SK-N-SH treated with all-trans-retinoic acid at 6 μM for 48 hours (cell line): ENCODE results near the gene TSPAN9.

ENCODE experiments used
- ATAC-seq: fragments of 200-7000 bp; cut with Tn5 transposase; 3 replicates; pipeline ENCODE4 v1.9.1; 2020; ENCODE audit warnings: mild to moderate bottlenecking, moderate library complexity
- ARNTL ChIP-seq: fragments of 450-650 bp; formaldehyde crosslinking; IDR thresholded peaks from 2 replicates; pipeline ENCODE4 v1.5.0; 2020; ENCODE audit warnings: low read depth, mild to moderate bottlenecking, moderate library complexity, borderline replicate concordance
- BACH2 ChIP-seq: fragments of 250-450 bp; sonication (Bioruptor Pico); IDR thresholded peaks from 2 replicates; pipeline ENCODE4 v1.9.0; 2021; ENCODE audit warnings: mild to moderate bottlenecking, borderline replicate concordance
- CREB5 ChIP-seq: fragments of 250-450 bp; sonication (Bioruptor Pico); IDR thresholded peaks from 2 replicates; pipeline ENCODE4 v1.5.1; 2020; ENCODE audit warnings: low read depth, mild to moderate bottlenecking, moderate library complexity
- CSDC2 ChIP-seq: fragments of 250-450 bp; sonication (Bioruptor Pico); IDR thresholded peaks from 2 replicates; pipeline ENCODE4 v1.5.0; 2020; ENCODE audit warnings: mild to moderate bottlenecking, moderate library complexity
- CSRNP3 ChIP-seq: fragments of 250-450 bp; sonication (Bioruptor Pico); IDR thresholded peaks from 2 replicates; pipeline ENCODE4 v1.5.1; 2021; ENCODE audit warnings: mild to moderate bottlenecking, moderate library complexity
- ESRRG ChIP-seq: fragments of 250-450 bp; sonication (Bioruptor Pico); IDR thresholded peaks from 2 replicates; pipeline ENCODE4 v1.6.1; 2021; ENCODE audit warnings: mild to moderate bottlenecking
- GLIS3 ChIP-seq: fragments of 250-450 bp; sonication (Bioruptor Pico); IDR thresholded peaks from 2 replicates; pipeline ENCODE4 v1.5.0; 2020; ENCODE audit warnings: mild to moderate bottlenecking, moderate library complexity
- ISL1 ChIP-seq: fragments of 250-450 bp; sonication (Bioruptor Pico); IDR thresholded peaks from 2 replicates; pipeline ENCODE4 v2.1.2; 2022; ENCODE audit warnings: mild to moderate bottlenecking, moderate library complexity
- OSR1 ChIP-seq: fragments of 250-450 bp; sonication (Bioruptor Pico); IDR thresholded peaks from 2 replicates; pipeline ENCODE4 v1.8.0; 2022; ENCODE audit warnings: moderate library complexity, mild to moderate bottlenecking, inconsistent platforms
- PATZ1 ChIP-seq: fragments of 250-450 bp; sonication (Bioruptor Pico); IDR thresholded peaks from 2 replicates; pipeline ENCODE4 v1.8.0; 2020; ENCODE audit warnings: mild to moderate bottlenecking, moderate library complexity, borderline replicate concordance
- POU6F1 ChIP-seq: fragments of 250-450 bp; sonication (Bioruptor Pico); IDR thresholded peaks from 2 replicates; pipeline ENCODE4 v1.8.0; 2021; ENCODE audit warnings: low read depth, mild to moderate bottlenecking, moderate library complexity, borderline replicate concordance
- PPARA ChIP-seq: fragments of 250-450 bp; sonication (Bioruptor Pico); IDR thresholded peaks from 2 replicates; pipeline ENCODE4 v1.5.0; 2020; ENCODE audit warnings: mild to moderate bottlenecking, borderline replicate concordance
- RARB ChIP-seq: fragments of 250-450 bp; sonication (Bioruptor Pico); IDR thresholded peaks from 2 replicates; pipeline ENCODE4 v1.8.0; 2021; ENCODE audit warnings: mild to moderate bottlenecking, moderate library complexity
- SNAI2 ChIP-seq: fragments of 250-450 bp; sonication (Bioruptor Pico); IDR thresholded peaks from 2 replicates; pipeline ENCODE4 v1.5.0; 2020; ENCODE audit warnings: mild to moderate bottlenecking, moderate library complexity
- TCF4 ChIP-seq: fragments of 250-450 bp; sonication (Bioruptor Pico); IDR thresholded peaks from 2 replicates; pipeline ENCODE4 v1.8.0; 2021; ENCODE audit warnings: mild to moderate bottlenecking, moderate library complexity, borderline replicate concordance
- TOX ChIP-seq: fragments of 250-450 bp; sonication (Bioruptor Pico); IDR thresholded peaks from 2 replicates; pipeline ENCODE4 v1.8.0; 2021; ENCODE audit warnings: mild to moderate bottlenecking, moderate library complexity, borderline replicate concordance
- TSHZ2 ChIP-seq: fragments of 250-450 bp; sonication (Bioruptor Pico); IDR thresholded peaks from 2 replicates; pipeline ENCODE4 v1.5.0; 2020; ENCODE audit warnings: mild to moderate bottlenecking, moderate library complexity
- ZC3H10 ChIP-seq: fragments of 250-450 bp; sonication (Bioruptor Pico); IDR thresholded peaks from 2 replicates; pipeline ENCODE4 v1.5.1; 2021; ENCODE audit warnings: mild to moderate bottlenecking, moderate library complexity
- ZFP3 ChIP-seq: fragments of 250-450 bp; sonication (Bioruptor Pico); IDR thresholded peaks from 2 replicates; pipeline ENCODE4 v1.5.0; 2020; ENCODE audit warnings: mild to moderate bottlenecking, moderate library complexity
- ZFP30 ChIP-seq: fragments of 450-650 bp; formaldehyde crosslinking; IDR thresholded peaks from 2 replicates; pipeline ENCODE4 v1.5.0; 2022; ENCODE audit warnings: mild to moderate bottlenecking, moderate library complexity
- ZNF565 ChIP-seq: fragments of 450-650 bp; formaldehyde crosslinking; conservative IDR thresholded peaks from 2 replicates; pipeline ENCODE4 v1.5.0; 2020; ENCODE audit warnings: low read depth, mild to moderate bottlenecking, moderate library complexity
- ZNF70 ChIP-seq: fragments of 450-650 bp; formaldehyde crosslinking; IDR thresholded peaks from 2 replicates; pipeline ENCODE4 v1.5.0; 2020; ENCODE audit warnings: mild to moderate bottlenecking, moderate library complexity
- ZNF8 ChIP-seq: fragments of 450-650 bp; formaldehyde crosslinking; IDR thresholded peaks from 2 replicates; pipeline ENCODE4 v1.5.0; 2020; ENCODE audit warnings: mild to moderate bottlenecking, moderate library complexity

TSPAN9 gene

GRCh38 chr12:3219233-3219632 is 142.1 kb downstream of the TSPAN9 start:
- no peak for TF ChIP-seq TSHZ2 (CRISPR knock-in tag)
- TF ChIP-seq ESRRG (CRISPR knock-in tag), result no peak
- TF ChIP-seq CSDC2 (CRISPR knock-in tag), result no peak
- TF ChIP-seq CSRNP3 (CRISPR knock-in tag), result no peak
- no peak for TF ChIP-seq RARB
- no peak for TF ChIP-seq ZNF8 (CRISPR knock-in tag)
- TF ChIP-seq ZNF565 (CRISPR knock-in tag), result no peak
- no peak for TF ChIP-seq ZFP30 (CRISPR knock-in tag)
- no peak for TF ChIP-seq ARNTL (CRISPR knock-in tag)
- TF ChIP-seq PPARA, result no peak
- no peak for TF ChIP-seq POU6F1 (CRISPR knock-in tag)
- TF ChIP-seq ZNF70 (CRISPR knock-in tag), result no peak
- TF ChIP-seq PATZ1 (CRISPR knock-in tag), result no peak
- no peak for TF ChIP-seq CREB5 (CRISPR knock-in tag)
- no peak for TF ChIP-seq TOX
- TF ChIP-seq BACH2 (CRISPR knock-in tag), result no peak
- no peak for TF ChIP-seq SNAI2 (CRISPR knock-in tag)
- no peak for TF ChIP-seq ISL1 (CRISPR knock-in tag)
- no peak for TF ChIP-seq GLIS3 (CRISPR knock-in tag)
- no peak for TF ChIP-seq OSR1 (CRISPR knock-in tag)
- TF ChIP-seq, all 23 proteins: peak for 0
- no peak for ATAC-seq

GRCh38 chr12:3220382-3221321 is 143.5 kb downstream of the TSPAN9 start:
- ATAC-seq, result no peak
- TF ChIP-seq TOX, result no peak
- TF ChIP-seq ZC3H10 (CRISPR knock-in tag), result no peak
- TF ChIP-seq RARB, result no peak
- TF ChIP-seq BACH2 (CRISPR knock-in tag), result no peak
- no peak for TF ChIP-seq ZNF8 (CRISPR knock-in tag)
- TF ChIP-seq TCF4 (CRISPR knock-in tag), result no peak
- no peak for TF ChIP-seq ZFP3
- TF ChIP-seq ZNF565 (CRISPR knock-in tag), result no peak
- TF ChIP-seq ZFP30 (CRISPR knock-in tag), result no peak
- no peak for TF ChIP-seq CSRNP3 (CRISPR knock-in tag)
- TF ChIP-seq PATZ1 (CRISPR knock-in tag), result no peak
- TF ChIP-seq CSDC2 (CRISPR knock-in tag), result no peak
- TF ChIP-seq ISL1 (CRISPR knock-in tag), result no peak
- TF ChIP-seq GLIS3 (CRISPR knock-in tag), result no peak
- TF ChIP-seq SNAI2 (CRISPR knock-in tag), result no peak
